ENCODE data around the gene ZXDA.

DNA sequence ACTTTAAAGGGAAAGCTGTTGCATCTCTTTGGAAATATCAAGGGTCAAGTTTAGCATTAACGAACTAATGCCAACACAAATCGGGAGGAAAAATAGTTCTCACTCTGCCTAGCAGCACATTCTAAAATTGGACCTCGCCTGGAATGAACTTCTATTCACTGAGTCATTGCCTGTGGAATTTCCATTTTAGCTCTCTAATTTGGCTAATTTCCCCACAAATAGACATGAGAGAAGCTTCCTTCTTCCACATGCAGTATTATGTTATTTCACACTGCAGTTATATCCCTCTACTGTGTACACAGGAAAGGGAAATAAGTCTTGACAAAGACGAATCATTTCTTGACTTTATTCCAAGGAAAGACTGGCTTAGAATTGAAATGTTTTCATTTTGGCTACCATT, 9.3 kb downstream of the ZXDA start:
- TF ChIP-seq, protein P1, sequence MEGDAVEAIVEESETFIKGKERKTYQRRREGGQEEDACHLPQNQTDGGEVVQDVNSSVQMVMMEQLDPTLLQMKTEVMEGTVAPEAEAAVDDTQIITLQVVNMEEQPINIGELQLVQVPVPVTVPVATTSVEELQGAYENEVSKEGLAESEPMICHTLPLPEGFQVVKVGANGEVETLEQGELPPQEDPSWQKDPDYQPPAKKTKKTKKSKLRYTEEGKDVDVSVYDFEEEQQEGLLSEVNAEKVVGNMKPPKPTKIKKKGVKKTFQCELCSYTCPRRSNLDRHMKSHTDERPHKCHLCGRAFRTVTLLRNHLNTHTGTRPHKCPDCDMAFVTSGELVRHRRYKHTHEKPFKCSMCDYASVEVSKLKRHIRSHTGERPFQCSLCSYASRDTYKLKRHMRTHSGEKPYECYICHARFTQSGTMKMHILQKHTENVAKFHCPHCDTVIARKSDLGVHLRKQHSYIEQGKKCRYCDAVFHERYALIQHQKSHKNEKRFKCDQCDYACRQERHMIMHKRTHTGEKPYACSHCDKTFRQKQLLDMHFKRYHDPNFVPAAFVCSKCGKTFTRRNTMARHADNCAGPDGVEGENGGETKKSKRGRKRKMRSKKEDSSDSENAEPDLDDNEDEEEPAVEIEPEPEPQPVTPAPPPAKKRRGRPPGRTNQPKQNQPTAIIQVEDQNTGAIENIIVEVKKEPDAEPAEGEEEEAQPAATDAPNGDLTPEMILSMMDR (IDR thresholded peaks at IDR 0.05; ENCODE audit: borderline replicate concordance, extremely low read depth, low read length, poor library complexity, severe bottlenecking) = no peak
- no peak for TF ChIP-seq EZH2 (IDR thresholded peaks at IDR 0.05; ENCODE audit: borderline replicate concordance, low read depth, low read length, severe bottlenecking)
